Upper lobe of left lung (tissue), 6 donors: ENCODE results near the gene C17orf50. TPM values are rescaled to one million over a fixed set of nuclear protein-coding genes. Genes with fewer than 3 reads are reported as not detected.

Source experiments
- ATAC-seq, 2 donors: fragments of 200-7000 bp; cut with Tn5 transposase; one replicate each; pipeline ENCODE4 v1.9.1; 2022; ENCODE audit warnings: mild to moderate bottlenecking in 2 of 2, moderate library complexity in 2 of 2; ENCODE audit not compliant: low FRiP score in 2 of 2
- DNase-seq, 2 donors: peaks; one replicate each; pipeline ENCODE4 v3.0.0-alpha.2; 2019 to 2020
- H3K27ac ChIP-seq, 4 donors: fragments of 200-600 bp; sonication (generic); one replicate each; pipeline ENCODE4 v1.5.1; 2016 to 2019
- H3K27me3 ChIP-seq, 4 donors: fragments of 200-600 bp; sonication (generic); one replicate each; pipeline ENCODE4 v1.5.1; 2017 to 2019
- H3K36me3 ChIP-seq, 4 donors: fragments of 200-600 bp; sonication (generic); one replicate each; pipeline ENCODE4 v1.5.1; 2016 to 2019
- H3K4me1 ChIP-seq, 4 donors: fragments of 200-600 bp; sonication (generic); one replicate each; pipeline ENCODE4 v1.5.1; 2018 to 2019
- H3K4me3 ChIP-seq, 4 donors: fragments of 200-600 bp; sonication (generic); one replicate each; pipeline ENCODE4 v1.5.1; 2017 to 2019; ENCODE audit warnings: mild to moderate bottlenecking in 2 of 4, moderate library complexity in 1 of 4
- H3K9me3 ChIP-seq, 4 donors: fragments of 200-600 bp; sonication (generic); one replicate each; pipeline ENCODE4 v1.5.1; 2018 to 2019
- CTCF ChIP-seq, 6 experiments: fragments of 450-650 bp in 4 of 6; fragments of 200-600 bp in 2 of 6; sonication (generic) in 2 of 6; IDR thresholded peaks; one replicate each; pipeline ENCODE4 v1.5.1; 2016 to 2019; ENCODE audit warnings: antibody characterized with exemption in 6 of 6
- EP300 ChIP-seq, 4 donors: sonication (generic); formaldehyde crosslinking; IDR thresholded peaks; one replicate each; pipeline ENCODE4 v1.5.1; 2017; ENCODE audit warnings: antibody characterized with exemption in 4 of 4, control low read depth in 2 of 4
- POLR2A ChIP-seq, 4 donors: fragments of 450-650 bp; IDR thresholded peaks; one replicate each; pipeline ENCODE4 v1.5.1; 2016 to 2017; ENCODE audit warnings: antibody characterized with exemption in 4 of 4, mild to moderate bottlenecking in 2 of 4
- POLR2AphosphoS5 ChIP-seq, 2 donors: sonication (generic); formaldehyde crosslinking; IDR thresholded peaks; one replicate each; pipeline ENCODE4 v1.5.1; 2017; ENCODE audit warnings: antibody characterized with exemption in 2 of 2
- WGBS, 2 donors: methylation state at CpG; one replicate each; pipeline ENCODE4 v1.1.5; 2017 to 2018; 5-methylcytosine and 5-hydroxymethylcytosine counted together
- total RNA-seq, 6 donors: library from RNA; depleted of rRNA in 4 of 6; stranded (reverse); fragments of >200 nt in 4 of 6; gene quantifications; one replicate each; pipeline versions ENCODE4 v1.1.0 to v1.2.1, GENCODE V29; 2016 to 2021
- donor health status: DM: no; HTN: no; CAD: no; lungs with moderate emphysema.
- donor health status: DM: no; HTN: yes; CAD: no; lungs with severe emphysema.

Gene C17orf50
- total RNA-seq, 6 donors from 2014 or later, result 0.46 to 1.1 TPM; not detected in 4

GRCh38 chr17:35774499-35774898 lies 13.8 kb downstream of the C17orf50 start:
- peak overlapping the region; percentile 54 to 82 (median 74) for H3K27ac ChIP-seq

GRCh38 chr17:35775039-35775438 lies 14.4 kb downstream of the C17orf50 start:
- WGBS, 2 donors, result 48 to 66% methylated on average over 4 to 5 of the region's 5 CpGs
- TF ChIP-seq CTCF (IDR thresholded peaks at IDR 0.05) (no peak), EP300 (IDR thresholded peaks at IDR 0.05) (no peak), POLR2A (IDR thresholded peaks at IDR 0.05) (no peak)
- ATAC-seq (no peak), DNase-seq (no peak)
- H3K27ac ChIP-seq, result peak overlapping the region; percentile 54 to 82 (median 74)
- peaks cover 36 to 63% (median 59%) of the 10 kb centered on the region in 4 donors for H3K4me1 ChIP-seq
- no peak overlapping the region for H3K4me3 ChIP-seq
- H3K36me3 ChIP-seq, result no peaks in the 10 kb centered on the region
- no peaks in the 10 kb centered on the region for H3K9me3 ChIP-seq
- H3K27me3 ChIP-seq, result no peaks in the 10 kb centered on the region

More at GRCh38 chr17:35774499-35774898, 13.8 kb downstream of the C17orf50 start:
- WGBS, 2 donors, result 37 to 49% methylated on average over 3 to 5 of the region's 5 CpGs
- Histone ChIP-seq H3K9me3 (no peaks in the 10 kb centered on the region), H3K36me3 (no peaks in the 10 kb centered on the region), H3K4me1 (peaks cover 36 to 59% (median 57%) of the 10 kb centered on the region in 4 donors), H3K27me3 (no peaks in the 10 kb centered on the region), H3K4me3 (no peak overlapping the region)
- no peak for TF ChIP-seq POLR2A (IDR thresholded peaks at IDR 0.05)
- TF ChIP-seq EP300 (IDR thresholded peaks at IDR 0.05), result no peak
- no peak for TF ChIP-seq CTCF (IDR thresholded peaks at IDR 0.05)
- no peak for TF ChIP-seq POLR2AphosphoS5 (IDR thresholded peaks at IDR 0.05)
- ATAC-seq, result peak in 1 of 2 donors; percentile 50
- peak in 1 of 2 donors; percentile 67 for DNase-seq

GRCh38 chr17:35775583-35775982 lies 14.9 kb downstream of the C17orf50 start:
- H3K9me3 ChIP-seq, result no peaks in the 10 kb centered on the region
- TF ChIP-seq CTCF (IDR thresholded peaks at IDR 0.05) (no peak), POLR2AphosphoS5 (IDR thresholded peaks at IDR 0.05) (no peak), POLR2A (IDR thresholded peaks at IDR 0.05) (no peak), EP300 (IDR thresholded peaks at IDR 0.05) (no peak)
- H3K27ac ChIP-seq, result peak overlapping the region in 3 of 4 donors; percentile 22 to 82 (median 78)
- H3K4me3 ChIP-seq, result no peak overlapping the region
- no peak for DNase-seq
- H3K27me3 ChIP-seq, result no peaks in the 10 kb centered on the region
- 38 to 46% methylated on average over 6 of the region's 6 CpGs for WGBS, 2 donors
- H3K4me1 ChIP-seq, result peaks cover 36 to 63% (median 59%) of the 10 kb centered on the region in 4 donors
- no peak for ATAC-seq
- no peaks in the 10 kb centered on the region for H3K36me3 ChIP-seq

- Histone ChIP-seq H3K4me1 (peaks cover 42 to 73% (median 65%) of the 10 kb centered on the region in 4 donors), H3K4me3 (no peak overlapping the region), H3K9me3 (no peaks in the 10 kb centered on the region), H3K27ac (peak overlapping the region; percentile 46 to 88 (median 66)), H3K27me3 (no peaks in the 10 kb centered on the region), H3K36me3 (no peaks in the 10 kb centered on the region)
- no peak for ATAC-seq
- TF ChIP-seq EP300 (IDR thresholded peaks at IDR 0.05) (no peak), POLR2AphosphoS5 (IDR thresholded peaks at IDR 0.05) (no peak), POLR2A (IDR thresholded peaks at IDR 0.05) (no peak), CTCF (IDR thresholded peaks at IDR 0.05) (no peak)
- peak in 1 of 2 donors; percentile 42 for DNase-seq
- 81 to 88% methylated on average over 16 of the region's 16 CpGs for WGBS, 2 donors
These were observed 18.0 kb downstream of the C17orf50 start for GRCh38 chr17:35778641-35779196.

GRCh38 chr17:35780950-35781349 lies 20.3 kb downstream of the C17orf50 start:
- H3K4me1 ChIP-seq, result peaks cover 30 to 67% (median 55%) of the 10 kb centered on the region in 4 donors
- ATAC-seq (no peak), DNase-seq (no peak)
- WGBS, 2 donors, result 72 to 74% methylated on average over 3 of the region's 3 CpGs
- no peak overlapping the region for H3K4me3 ChIP-seq
- no peaks in the 10 kb centered on the region for H3K9me3 ChIP-seq
- H3K27me3 ChIP-seq, result no peaks in the 10 kb centered on the region
- no peaks in the 10 kb centered on the region for H3K36me3 ChIP-seq
- H3K27ac ChIP-seq, result peak overlapping the region in 1 of 4 donors; percentile 15
- no peak for TF ChIP-seq POLR2A (IDR thresholded peaks at IDR 0.05)
- TF ChIP-seq POLR2AphosphoS5 (IDR thresholded peaks at IDR 0.05), result no peak
- no peak for TF ChIP-seq CTCF (IDR thresholded peaks at IDR 0.05)
